ENCODE results near the gene AIRE. TPM values are rescaled to one million over a fixed set of nuclear protein-coding genes. Genes with fewer than 3 reads are reported as not detected.

Gene AIRE
- total RNA-seq, 1 experiment from 2014 or later, result not detected

- peaks cover 14% of the 10 kb centered on the region for H3K36me3 ChIP-seq (ENCODE audit: insufficient read depth, low read length, poor library complexity, severe bottlenecking)
- ChIA-PET POLR2A (ENCODE audit: low non-redundant PET) (no interaction called here), CTCF (no interaction called here)
These were observed 31.6 kb downstream of the AIRE start for GRCh38 chr21:44317241-44317782.

GRCh38 chr21:44317871-44318270 is 32.2 kb downstream of the AIRE start:
- Histone ChIP-seq H3K9me3 (ENCODE audit: low read depth, low read length, poor library complexity, severe bottlenecking) (no peaks in the 10 kb centered on the region), H3K4me3 (ENCODE audit: low read depth, low read length, poor library complexity, severe bottlenecking) (no peak overlapping the region), H3K27ac (ENCODE audit: low read depth, low read length, poor library complexity, severe bottlenecking) (no peak overlapping the region), H3K4me1 (ENCODE audit: insufficient read depth, low read length, poor library complexity, severe bottlenecking) (no peaks in the 10 kb centered on the region), H3K36me3 (ENCODE audit: insufficient read depth, low read length, poor library complexity, severe bottlenecking) (peaks cover 12% of the 10 kb centered on the region), H3K27me3 (replicated peaks; ENCODE audit: insufficient read depth, low read depth, low read length, poor library complexity) (no peaks in the 10 kb centered on the region)
- no peak for DNase-seq (ENCODE audit: low spot score)
- intact Hi-C loops (cut with micrococcal nuclease; ENCODE audit: unreplicated experiment), result no loop called here
- TF ChIP-seq CTCF (conservative IDR thresholded peaks at IDR 0.05; ENCODE audit: low read depth, low read length), result no peak
- TF ChIP-seq EZH2 (IDR thresholded peaks at IDR 0.05; ENCODE audit: borderline replicate concordance, low read depth, low read length, poor library complexity, severe bottlenecking), result no peak
- ChIA-PET CTCF (no interaction called here), POLR2A (ENCODE audit: low non-redundant PET) (no interaction called here)
- no TSS peak for BruUV-seq (replicated peaks)

More at GRCh38 chr21:44317241-44317782, 31.6 kb downstream of the AIRE start:
- no peak for DNase-seq (ENCODE audit: low spot score)
- intact Hi-C loops (cut with micrococcal nuclease; ENCODE audit: unreplicated experiment), result no loop called here
- no peaks in the 10 kb centered on the region for H3K27me3 ChIP-seq (replicated peaks; ENCODE audit: insufficient read depth, low read depth, low read length, poor library complexity)
- TF ChIP-seq CTCF (conservative IDR thresholded peaks at IDR 0.05; ENCODE audit: low read depth, low read length), result no peak
- no peak for TF ChIP-seq EZH2 (IDR thresholded peaks at IDR 0.05; ENCODE audit: borderline replicate concordance, low read depth, low read length, poor library complexity, severe bottlenecking)
- H3K9me3 ChIP-seq (ENCODE audit: low read depth, low read length, poor library complexity, severe bottlenecking), result no peaks in the 10 kb centered on the region
- H3K4me3 ChIP-seq (ENCODE audit: low read depth, low read length, poor library complexity, severe bottlenecking), result no peak overlapping the region
- H3K4me1 ChIP-seq (ENCODE audit: insufficient read depth, low read length, poor library complexity, severe bottlenecking), result no peaks in the 10 kb centered on the region
- no TSS peak for BruUV-seq (replicated peaks)
- H3K27ac ChIP-seq (ENCODE audit: low read depth, low read length, poor library complexity, severe bottlenecking), result no peak overlapping the region

- TF ChIP-seq CTCF (conservative IDR thresholded peaks at IDR 0.05; ENCODE audit: low read depth, low read length) (no peak), EZH2 (IDR thresholded peaks at IDR 0.05; ENCODE audit: borderline replicate concordance, low read depth, low read length, poor library complexity, severe bottlenecking) (no peak)
- H3K9me3 ChIP-seq (ENCODE audit: low read depth, low read length, poor library complexity, severe bottlenecking), result no peaks in the 10 kb centered on the region
- peaks cover 9% of the 10 kb centered on the region for H3K36me3 ChIP-seq (ENCODE audit: insufficient read depth, low read length, poor library complexity, severe bottlenecking)
- no peaks in the 10 kb centered on the region for H3K27me3 ChIP-seq (replicated peaks; ENCODE audit: insufficient read depth, low read depth, low read length, poor library complexity)
- no peak for DNase-seq (ENCODE audit: low spot score)
- ChIA-PET CTCF (no interaction called here), POLR2A (ENCODE audit: low non-redundant PET) (no interaction called here)
- H3K4me1 ChIP-seq (ENCODE audit: insufficient read depth, low read length, poor library complexity, severe bottlenecking), result no peaks in the 10 kb centered on the region
- no TSS peak for BruUV-seq (replicated peaks)
- H3K27ac ChIP-seq (ENCODE audit: low read depth, low read length, poor library complexity, severe bottlenecking), result no peak overlapping the region
- H3K4me3 ChIP-seq (ENCODE audit: low read depth, low read length, poor library complexity, severe bottlenecking), result no peak overlapping the region
- intact Hi-C loops (cut with micrococcal nuclease; ENCODE audit: unreplicated experiment), result no loop called here
These were observed 33.0 kb downstream of the AIRE start for GRCh38 chr21:44318489-44319285.

Data from A673 (cell line).